ENCODE data around the gene TSC2. TPM values are rescaled to one million over a fixed set of nuclear protein-coding genes. Genes with fewer than 3 reads are reported as not detected.
"Not testable (repeated sequence)": the region's sequence is repeated elsewhere in the genome, so short reads cannot be mapped to it uniquely, and the experiment has no call there.

TSC2 gene
- polyA plus RNA-seq, 4 donors: 104 to 188 (median 148) TPM

GRCh38 chr16:2095918-2096582 lies 48.3 kb downstream of the TSC2 start:
- no peak for DNase-seq (ENCODE audit: low read depth in 4 of 4, low spot score in 2 of 4)

DNA sequence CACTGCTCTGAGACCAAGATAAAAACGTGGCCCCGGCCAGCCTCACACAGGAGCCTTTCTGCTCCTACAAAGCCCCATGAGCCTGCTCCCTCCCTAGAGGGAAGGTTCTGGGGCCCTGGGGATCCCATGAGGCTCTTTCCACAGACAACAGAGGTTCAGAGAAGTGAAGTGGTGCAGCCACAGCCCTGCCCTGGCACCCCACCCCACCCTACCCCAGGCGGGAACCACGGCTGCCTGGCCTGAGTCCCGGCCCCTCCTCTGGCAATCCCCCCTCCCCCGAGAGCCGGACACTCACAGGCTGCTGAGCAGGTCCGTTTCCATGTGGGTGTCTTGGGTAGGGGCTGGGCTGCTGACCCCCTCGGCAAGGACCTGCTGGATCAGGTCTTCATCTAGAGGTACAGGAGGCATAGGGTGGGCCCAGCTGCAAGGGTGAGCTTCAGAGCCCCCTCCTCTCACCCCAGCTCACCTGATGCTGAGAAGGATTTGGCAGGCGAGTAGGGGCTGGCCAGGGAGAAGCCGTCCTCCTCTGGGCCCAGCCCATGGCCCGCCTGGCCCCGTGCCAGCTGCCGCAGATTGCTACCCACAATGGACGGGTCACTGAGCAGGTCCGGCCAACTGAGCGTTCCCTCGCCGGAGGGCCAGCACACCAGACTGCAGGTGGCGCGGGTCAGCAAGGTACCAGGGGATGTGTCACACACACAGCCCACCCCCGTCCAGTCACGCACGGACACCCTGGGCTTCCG lies 49.2 kb downstream of the TSC2 start:
- DNase-seq (ENCODE audit: low read depth in 4 of 4, low spot score in 2 of 4): no peak

DNA sequence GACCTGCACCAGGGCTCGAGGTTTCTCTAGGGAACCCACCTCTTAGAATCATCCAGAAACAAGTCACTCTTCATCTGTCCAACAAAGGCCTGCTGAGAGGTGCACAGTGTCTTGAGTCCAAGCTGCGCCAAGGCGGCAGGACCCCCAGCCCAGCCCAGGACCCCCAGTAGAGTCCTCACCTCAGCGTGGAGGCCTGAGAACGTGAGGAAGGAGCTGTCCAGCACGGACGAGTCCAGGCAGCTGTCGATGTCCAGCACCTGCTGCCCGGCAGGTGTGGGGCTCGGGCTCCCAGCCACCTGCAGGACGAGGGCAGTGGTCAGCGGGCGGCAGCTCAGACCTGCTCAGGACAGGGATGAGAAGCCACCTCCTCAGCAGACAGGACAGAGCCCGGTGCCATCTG lies 49.9 kb downstream of the TSC2 start:
- not testable (repeated sequence) for DNase-seq (ENCODE audit: low read depth in 4 of 4, low spot score in 2 of 4)

GRCh38 chr16:2101581-2101980 lies 53.8 kb downstream of the TSC2 start:
- DNase-seq (ENCODE audit: low read depth in 4 of 4, low spot score in 2 of 4): not testable (repeated sequence)

DNA sequence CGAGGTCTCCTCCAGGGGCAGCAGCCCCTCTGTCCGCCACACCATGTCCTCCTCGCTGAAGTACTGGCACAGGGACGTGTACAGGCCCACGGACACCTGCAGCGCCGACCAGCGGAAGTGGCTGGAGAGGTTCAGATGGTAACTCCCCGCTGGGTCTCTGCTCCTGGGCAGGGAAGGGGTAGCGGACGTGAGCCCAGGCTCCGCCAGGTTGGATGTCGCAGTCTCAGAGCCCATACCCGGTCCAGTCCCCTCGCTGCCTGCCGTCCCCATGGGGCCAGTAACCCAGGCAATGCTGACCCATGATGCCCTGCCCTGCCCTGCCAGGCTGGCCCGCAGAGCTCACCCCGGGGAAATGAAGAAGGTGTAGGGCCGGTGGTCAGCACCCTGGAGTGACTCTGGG lies 54.7 kb downstream of the TSC2 start:
- DNase-seq (ENCODE audit: low read depth in 4 of 4, low spot score in 2 of 4): no peak

DNA sequence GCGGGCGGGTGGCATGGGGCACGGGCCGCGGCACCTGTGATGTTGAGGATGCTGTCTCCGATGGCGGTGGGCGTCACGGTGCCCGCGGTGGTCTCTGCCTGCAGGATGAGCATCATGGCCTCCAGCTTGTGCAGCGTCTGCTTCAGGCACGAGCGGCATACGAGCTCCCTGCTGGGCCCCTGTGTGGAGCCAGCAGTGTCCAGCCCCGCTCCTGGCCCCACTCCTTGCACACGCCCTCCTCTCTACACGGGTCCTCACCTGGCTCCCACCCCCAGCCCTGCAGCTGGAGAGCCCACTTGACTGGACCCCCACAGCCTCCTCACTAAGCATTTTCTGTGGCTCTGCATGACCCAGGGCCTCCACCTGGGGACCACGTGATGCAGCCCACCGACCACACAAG lies 56.7 kb downstream of the TSC2 start:
- not testable (repeated sequence) for DNase-seq (ENCODE audit: low read depth in 4 of 4, low spot score in 2 of 4)

DNA sequence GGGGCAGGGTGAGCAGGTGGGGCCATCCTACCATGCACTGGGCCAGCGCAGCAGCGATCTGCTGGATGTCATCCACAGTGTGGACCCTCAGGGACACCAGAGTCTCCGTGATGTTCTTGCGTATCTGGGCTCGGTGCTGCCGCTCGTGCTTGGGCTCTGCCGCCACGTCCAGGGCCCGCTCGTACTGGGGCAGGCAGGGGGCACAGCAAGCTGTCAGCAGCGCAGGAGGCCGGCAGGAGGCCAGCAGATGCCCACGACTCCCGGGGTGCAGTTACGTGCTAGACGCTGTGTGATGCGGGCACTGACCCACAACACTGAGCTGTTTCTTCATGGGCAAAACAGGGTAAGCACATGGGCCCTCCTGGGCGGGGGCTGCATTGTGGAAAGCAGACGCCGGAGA lies 57.5 kb downstream of the TSC2 start:
- not testable (repeated sequence) for DNase-seq (ENCODE audit: low read depth in 4 of 4, low spot score in 2 of 4)

DNA sequence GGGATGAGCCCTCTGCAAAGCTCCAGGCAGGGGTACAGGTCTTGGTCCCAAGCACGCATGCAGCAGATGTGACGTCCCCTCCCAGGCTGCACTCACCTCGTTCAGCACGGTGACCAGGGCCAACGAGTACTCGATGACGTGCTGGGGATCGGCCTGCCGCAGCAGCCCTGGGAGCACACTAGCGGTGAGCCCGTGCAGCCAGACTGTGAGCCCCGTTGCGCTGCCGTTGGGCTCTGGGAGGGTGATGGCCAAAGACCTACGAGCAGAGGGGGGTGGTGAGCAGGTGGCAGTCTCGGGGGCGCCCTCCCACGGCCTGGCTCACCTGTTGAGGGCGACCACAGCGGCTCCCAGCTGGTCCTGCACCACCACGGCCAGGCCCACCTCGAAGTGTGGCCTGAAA lies 58.0 kb downstream of the TSC2 start:
- not testable (repeated sequence) for DNase-seq (ENCODE audit: low read depth in 4 of 4, low spot score in 2 of 4)

- DNase-seq (ENCODE audit: low read depth in 4 of 4, low spot score in 2 of 4): not testable (repeated sequence)
Observed at GRCh38 chr16:2106211-2106610, 58.4 kb downstream of the TSC2 start.

DNA sequence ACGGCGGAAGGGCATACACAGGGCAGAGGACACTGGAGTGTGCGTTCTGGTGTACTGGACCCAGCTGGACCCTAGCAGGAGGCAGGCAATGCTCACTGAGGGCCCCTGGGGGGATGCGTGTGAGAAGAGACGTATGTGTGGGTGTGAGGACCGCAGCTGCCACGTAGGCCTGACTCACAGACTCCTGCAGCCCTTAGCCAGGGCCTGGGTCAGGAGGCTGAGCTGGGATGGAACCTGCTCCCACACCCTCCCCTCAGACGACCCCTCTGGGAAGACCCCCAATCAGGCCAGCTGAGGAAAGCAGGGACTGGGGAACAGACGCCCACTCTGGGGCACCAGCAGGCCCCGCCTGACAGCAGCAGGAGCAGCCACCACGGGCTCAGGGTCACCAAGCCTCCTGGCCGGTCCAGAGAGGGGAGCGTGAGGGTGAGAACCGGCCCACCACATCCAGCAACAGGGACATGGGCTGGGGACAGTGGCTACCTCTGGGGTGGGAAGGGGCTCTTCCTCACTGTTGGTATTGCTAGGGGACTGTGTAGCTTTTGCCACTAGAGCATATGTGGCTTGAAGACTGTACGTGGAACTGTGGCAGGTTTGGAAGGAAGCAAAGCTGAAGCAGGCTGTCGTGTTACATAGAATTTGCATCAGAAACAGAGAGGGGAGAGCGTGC lies 59.5 kb downstream of the TSC2 start:
- not testable (repeated sequence) for DNase-seq (ENCODE audit: low read depth in 4 of 4, low spot score in 2 of 4)

DNA sequence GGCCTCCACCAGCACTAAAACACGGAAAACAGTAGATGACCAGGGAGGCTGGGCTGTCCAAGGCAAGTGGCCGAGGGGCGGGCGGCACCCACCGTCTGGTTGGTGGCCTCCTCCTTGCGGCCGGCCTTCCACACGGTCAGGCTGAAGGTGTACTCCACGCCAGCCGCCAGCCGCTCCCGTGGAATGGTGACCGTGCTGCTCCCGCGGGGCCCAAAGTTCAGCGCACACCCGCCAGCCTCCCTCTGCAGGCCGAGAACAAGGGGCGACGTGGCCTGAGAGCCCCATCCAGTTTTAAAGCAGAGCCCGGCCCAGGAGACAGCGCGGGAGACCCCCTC lies 60.0 kb downstream of the TSC2 start:
- not testable (repeated sequence) for DNase-seq (ENCODE audit: low read depth in 4 of 4, low spot score in 2 of 4)

DNA sequence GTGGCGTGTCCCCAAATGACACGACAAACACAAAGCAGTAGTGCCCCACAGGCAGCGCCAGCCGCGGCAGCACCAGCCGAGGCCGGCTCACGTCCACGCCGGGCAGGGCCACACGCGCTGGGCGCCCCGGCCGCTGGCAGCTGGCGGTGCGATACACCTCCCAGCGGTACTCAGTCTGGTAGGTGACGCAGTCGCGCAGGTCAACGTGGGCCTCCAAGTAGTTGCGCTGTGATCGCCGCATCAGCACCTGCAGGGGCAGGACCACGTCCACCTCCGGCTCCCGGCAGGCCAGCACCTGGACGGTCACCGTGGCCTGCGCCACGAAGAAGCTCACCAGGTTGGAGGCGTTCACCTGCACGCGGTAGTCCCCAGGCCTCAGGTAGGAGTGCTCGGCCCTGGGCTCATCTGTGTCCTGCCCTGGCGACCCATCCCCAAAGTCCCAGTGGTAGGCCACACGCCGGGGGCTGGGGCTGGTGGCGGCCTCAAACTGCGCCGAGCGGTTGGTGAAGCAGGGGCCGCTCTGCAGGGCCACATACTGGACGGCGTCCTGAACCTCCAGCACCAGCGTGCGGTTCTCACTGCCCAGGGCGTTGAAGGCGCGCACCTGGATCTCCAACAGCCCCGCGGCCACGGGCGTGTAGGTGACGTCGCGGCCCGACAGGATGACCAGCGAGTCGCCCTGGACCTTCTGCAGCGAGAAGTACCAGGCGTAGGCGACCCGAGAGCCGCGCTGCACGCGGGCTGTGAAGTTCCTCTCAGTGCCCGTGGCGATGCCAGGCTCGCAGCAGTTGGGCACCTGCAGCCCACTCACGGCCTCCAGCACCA lies 60.9 kb downstream of the TSC2 start:
- DNase-seq (ENCODE audit: low read depth in 4 of 4, low spot score in 2 of 4): not testable (repeated sequence)

DNA sequence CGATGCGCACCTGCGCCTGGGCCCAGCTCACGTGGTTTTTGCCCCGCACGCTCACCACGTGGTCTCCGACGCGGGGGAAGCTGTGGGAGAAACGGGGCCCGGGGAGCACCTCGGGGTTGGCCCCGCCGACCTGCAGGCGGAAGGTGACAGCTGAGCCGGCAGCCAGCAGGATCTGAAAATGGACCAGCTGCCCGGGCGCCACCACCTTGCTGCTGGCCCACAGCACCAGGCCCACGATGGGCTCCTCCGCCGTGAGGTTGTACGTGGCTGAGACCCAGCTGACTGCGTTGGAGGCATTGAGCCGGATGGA lies 61.4 kb downstream of the TSC2 start:
- DNase-seq (ENCODE audit: low read depth in 4 of 4, low spot score in 2 of 4): not testable (repeated sequence)

DNA sequence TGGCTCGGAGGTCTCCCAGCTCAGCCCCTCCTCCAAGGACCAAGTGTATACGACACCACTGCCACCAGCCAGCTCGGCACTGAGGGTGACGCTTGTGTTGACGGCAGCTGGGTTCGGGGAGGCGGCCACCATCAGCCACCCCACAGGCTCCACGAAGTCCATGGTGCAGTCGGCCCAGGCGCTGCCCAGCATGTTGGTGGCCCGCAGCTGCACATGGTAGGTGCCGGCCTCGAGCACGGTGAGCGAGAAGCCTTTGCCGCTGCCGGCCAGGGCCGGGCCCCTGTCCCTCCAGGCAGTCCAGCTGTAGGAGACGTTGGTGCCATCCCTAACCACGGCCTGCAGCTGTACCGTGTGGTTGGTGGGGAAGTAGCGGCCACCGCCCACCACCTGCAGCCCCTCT lies 62.1 kb downstream of the TSC2 start:
- not testable (repeated sequence) for DNase-seq (ENCODE audit: low read depth in 4 of 4, low spot score in 2 of 4)

DNA sequence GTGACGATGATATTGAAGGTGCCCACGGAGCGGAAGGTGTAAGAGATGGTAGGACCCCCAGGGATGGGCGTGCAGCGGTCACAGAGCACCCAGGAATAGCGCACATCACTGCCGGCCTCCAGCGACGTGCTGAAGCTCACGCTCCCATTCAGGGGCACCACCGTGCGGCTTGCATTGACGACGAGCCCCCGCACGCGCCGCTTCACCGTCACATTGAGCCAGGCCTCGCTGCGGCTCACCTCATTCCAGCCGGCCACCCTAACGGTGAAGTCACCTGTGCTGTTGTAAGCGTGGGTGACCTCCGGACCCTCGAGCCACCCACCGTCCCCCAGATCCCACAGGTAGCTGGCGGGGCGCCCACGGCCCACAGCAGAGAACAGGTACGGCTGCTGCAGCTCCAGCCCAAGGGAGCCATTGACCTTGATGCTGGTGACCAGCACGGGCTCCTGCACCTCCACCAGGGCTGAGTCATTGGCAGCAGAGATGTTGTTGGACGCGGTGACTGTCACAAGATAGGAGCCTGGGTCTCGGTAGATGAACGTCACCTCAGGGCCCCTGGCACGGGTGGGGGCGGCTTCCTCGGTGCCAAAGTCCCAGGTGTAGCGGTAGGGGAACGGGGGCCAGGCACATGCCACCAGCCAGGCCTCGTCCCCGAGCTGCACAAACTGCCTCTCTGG lies 62.7 kb downstream of the TSC2 start:
- not testable (repeated sequence) for DNase-seq (ENCODE audit: low read depth in 4 of 4, low spot score in 2 of 4)

GRCh38 chr16:2111009-2111353 lies 63.2 kb downstream of the TSC2 start:
- not testable (repeated sequence) for DNase-seq (ENCODE audit: low read depth in 4 of 4, low spot score in 2 of 4)

DNA sequence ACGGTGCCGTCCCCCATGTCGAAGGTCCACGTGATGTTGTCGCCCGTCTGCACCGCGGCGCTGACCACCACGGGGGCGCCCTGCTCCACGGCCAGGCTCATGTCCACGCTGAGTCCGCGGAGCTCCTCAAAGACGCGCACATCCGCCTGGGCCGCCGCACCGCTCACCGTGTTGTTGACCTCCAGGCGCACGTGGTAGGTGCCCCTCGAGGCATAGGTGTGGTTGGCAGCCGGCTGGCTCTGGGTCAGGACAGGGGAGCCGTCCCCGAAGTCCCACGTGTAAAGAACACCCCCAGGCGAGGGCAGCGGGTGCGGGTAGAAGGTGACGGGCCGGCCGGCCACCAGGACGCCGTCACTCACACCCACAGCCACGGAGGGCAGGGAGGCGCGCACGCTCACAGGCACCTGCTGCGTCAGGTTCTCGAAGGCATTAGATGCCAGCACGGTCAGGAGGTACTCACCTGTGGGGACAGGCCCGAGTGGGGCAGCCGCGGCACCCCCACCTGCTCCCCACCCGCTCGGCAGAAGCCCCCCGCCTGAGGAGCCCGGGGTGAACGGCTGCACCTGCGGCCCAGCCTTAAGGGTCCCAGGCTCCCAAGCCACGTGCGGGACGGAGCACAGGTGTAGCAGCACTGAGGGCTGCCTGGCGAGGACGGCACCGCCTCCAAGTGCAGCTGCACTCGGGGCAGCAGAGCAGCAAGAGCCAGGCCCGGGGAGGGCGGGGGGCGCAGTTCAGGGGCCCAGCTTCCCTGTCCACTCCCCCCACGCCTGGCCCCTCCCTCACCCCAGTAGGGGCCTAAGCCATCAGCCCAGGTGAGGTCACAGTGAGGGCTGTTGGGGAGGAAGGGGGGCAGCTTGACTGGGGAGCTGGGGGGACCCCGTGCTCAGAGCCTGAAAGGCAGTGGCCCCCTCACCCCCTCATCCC lies 63.9 kb downstream of the TSC2 start:
- not testable (repeated sequence) for DNase-seq (ENCODE audit: low read depth in 4 of 4, low spot score in 2 of 4)

- not testable (repeated sequence) for DNase-seq (ENCODE audit: low read depth in 4 of 4, low spot score in 2 of 4)
Observed at GRCh38 chr16:2112539-2113106, 64.8 kb downstream of the TSC2 start.

GRCh38 chr16:2114225-2114624 lies 66.4 kb downstream of the TSC2 start:
- not testable (repeated sequence) for DNase-seq (ENCODE audit: low read depth in 4 of 4, low spot score in 2 of 4)
